ENCODE results near the gene FICD.

The FICD gene

DNA sequence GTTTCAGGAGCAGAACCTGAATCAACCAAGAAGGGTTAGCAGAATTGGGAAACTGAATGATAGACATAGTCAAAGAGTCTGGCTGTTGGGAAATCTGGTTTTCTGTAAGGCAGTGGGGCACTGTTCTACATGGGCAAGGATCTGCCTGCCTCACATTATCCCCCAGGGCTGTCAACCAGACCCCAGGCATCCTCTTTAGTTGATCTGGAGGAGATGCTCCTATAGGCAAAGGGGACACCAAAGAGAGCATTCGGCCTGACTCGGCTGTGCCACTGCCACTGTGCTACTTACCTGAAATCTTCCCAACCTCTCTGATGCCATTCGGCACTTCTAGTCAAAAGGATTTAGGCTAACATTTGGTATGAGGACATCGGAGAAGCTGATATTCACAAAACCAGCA, 51.4 kb downstream of the FICD start:
- Histone ChIP-seq H3K27me3 (ENCODE audit: insufficient read depth, poor library complexity, severe bottlenecking) (no peaks in the 10 kb centered on the region), H3K4me3 (replicated peaks; ENCODE audit: insufficient read depth, low read length) (no peak overlapping the region), H3K27ac (replicated peaks) (peak overlapping the region; percentile 45)
- TF ChIP-seq, protein P1, sequence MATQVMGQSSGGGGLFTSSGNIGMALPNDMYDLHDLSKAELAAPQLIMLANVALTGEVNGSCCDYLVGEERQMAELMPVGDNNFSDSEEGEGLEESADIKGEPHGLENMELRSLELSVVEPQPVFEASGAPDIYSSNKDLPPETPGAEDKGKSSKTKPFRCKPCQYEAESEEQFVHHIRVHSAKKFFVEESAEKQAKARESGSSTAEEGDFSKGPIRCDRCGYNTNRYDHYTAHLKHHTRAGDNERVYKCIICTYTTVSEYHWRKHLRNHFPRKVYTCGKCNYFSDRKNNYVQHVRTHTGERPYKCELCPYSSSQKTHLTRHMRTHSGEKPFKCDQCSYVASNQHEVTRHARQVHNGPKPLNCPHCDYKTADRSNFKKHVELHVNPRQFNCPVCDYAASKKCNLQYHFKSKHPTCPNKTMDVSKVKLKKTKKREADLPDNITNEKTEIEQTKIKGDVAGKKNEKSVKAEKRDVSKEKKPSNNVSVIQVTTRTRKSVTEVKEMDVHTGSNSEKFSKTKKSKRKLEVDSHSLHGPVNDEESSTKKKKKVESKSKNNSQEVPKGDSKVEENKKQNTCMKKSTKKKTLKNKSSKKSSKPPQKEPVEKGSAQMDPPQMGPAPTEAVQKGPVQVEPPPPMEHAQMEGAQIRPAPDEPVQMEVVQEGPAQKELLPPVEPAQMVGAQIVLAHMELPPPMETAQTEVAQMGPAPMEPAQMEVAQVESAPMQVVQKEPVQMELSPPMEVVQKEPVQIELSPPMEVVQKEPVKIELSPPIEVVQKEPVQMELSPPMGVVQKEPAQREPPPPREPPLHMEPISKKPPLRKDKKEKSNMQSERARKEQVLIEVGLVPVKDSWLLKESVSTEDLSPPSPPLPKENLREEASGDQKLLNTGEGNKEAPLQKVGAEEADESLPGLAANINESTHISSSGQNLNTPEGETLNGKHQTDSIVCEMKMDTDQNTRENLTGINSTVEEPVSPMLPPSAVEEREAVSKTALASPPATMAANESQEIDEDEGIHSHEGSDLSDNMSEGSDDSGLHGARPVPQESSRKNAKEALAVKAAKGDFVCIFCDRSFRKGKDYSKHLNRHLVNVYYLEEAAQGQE (IDR thresholded peaks at IDR 0.05; ENCODE audit: insufficient replicate concordance, low read depth): no peak
- TF ChIP-seq GABPA (IDR thresholded peaks at IDR 0.05; ENCODE audit: low read depth): no peak
- TF ChIP-seq, protein P2, sequence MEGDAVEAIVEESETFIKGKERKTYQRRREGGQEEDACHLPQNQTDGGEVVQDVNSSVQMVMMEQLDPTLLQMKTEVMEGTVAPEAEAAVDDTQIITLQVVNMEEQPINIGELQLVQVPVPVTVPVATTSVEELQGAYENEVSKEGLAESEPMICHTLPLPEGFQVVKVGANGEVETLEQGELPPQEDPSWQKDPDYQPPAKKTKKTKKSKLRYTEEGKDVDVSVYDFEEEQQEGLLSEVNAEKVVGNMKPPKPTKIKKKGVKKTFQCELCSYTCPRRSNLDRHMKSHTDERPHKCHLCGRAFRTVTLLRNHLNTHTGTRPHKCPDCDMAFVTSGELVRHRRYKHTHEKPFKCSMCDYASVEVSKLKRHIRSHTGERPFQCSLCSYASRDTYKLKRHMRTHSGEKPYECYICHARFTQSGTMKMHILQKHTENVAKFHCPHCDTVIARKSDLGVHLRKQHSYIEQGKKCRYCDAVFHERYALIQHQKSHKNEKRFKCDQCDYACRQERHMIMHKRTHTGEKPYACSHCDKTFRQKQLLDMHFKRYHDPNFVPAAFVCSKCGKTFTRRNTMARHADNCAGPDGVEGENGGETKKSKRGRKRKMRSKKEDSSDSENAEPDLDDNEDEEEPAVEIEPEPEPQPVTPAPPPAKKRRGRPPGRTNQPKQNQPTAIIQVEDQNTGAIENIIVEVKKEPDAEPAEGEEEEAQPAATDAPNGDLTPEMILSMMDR (IDR thresholded peaks at IDR 0.05; ENCODE audit: insufficient read depth, low read length): no peak
- TF ChIP-seq POLR2AphosphoS5 (IDR thresholded peaks at IDR 0.05; ENCODE audit: low read depth): no peak
- TF ChIP-seq SPI1 (IDR thresholded peaks at IDR 0.05; ENCODE audit: borderline replicate concordance, low read depth): no peak
- no peak for DNase-seq (ENCODE audit: low read depth in 1 of 2, low spot score in 1 of 2)

DNA sequence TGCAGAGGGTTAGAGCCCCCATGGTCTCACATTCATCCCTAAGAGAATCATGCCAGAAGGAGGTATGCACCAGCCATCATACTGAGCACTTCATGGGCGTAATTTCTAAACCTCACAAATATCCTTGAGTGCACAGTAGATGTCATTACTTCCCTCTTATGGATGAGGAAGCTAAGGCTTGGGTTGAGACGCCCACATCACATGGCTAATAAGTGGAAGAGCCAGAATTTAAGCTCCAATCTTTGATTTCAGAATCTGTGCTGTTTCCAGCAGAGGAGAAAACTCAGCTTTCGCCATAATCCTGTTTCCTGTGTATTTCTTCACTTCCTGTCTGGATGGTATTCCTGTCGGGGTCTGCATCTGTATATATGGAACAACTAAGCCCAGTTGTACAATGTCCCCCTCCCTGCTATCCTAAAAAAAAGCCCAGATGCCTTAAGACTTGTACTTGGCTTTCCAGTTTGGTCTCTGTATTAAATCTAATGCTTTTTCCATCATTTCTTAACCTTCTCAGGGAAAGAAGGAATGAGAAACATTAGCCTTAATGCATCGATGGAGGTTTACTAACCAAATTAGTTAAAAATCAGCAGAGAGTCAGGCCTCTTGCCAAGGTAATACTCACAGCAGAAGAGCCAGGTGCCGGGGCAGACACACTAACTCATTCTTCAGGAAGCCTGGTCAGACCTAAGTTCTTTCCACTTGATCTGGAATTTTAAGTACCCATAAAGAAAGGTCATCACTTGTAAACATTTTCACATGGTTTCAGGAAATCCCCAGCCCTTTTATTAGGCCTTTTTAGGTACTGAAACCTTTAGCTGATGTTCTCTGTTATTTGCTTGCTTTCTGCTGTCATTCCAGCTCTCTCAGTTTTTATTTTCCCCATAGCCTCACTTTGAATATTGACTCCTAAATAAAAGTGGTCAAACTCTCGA, 52.6 kb downstream of the FICD start:
- no peak overlapping the region for H3K4me3 ChIP-seq (replicated peaks; ENCODE audit: insufficient read depth, low read length)
- DNase-seq (ENCODE audit: low read depth in 1 of 2, low spot score in 1 of 2): peak in 1 of 2 experiments; percentile 57
- H3K27ac ChIP-seq (replicated peaks): no peak overlapping the region
- H3K27me3 ChIP-seq (ENCODE audit: insufficient read depth, poor library complexity, severe bottlenecking): no peaks in the 10 kb centered on the region
- peak; percentile 32; the same call in 1 of the 2 replicates for TF ChIP-seq SPI1 (IDR thresholded peaks at IDR 0.05; ENCODE audit: borderline replicate concordance, low read depth)
- TF ChIP-seq, protein P2 (IDR thresholded peaks at IDR 0.05; ENCODE audit: insufficient read depth, low read length): no peak

DNA sequence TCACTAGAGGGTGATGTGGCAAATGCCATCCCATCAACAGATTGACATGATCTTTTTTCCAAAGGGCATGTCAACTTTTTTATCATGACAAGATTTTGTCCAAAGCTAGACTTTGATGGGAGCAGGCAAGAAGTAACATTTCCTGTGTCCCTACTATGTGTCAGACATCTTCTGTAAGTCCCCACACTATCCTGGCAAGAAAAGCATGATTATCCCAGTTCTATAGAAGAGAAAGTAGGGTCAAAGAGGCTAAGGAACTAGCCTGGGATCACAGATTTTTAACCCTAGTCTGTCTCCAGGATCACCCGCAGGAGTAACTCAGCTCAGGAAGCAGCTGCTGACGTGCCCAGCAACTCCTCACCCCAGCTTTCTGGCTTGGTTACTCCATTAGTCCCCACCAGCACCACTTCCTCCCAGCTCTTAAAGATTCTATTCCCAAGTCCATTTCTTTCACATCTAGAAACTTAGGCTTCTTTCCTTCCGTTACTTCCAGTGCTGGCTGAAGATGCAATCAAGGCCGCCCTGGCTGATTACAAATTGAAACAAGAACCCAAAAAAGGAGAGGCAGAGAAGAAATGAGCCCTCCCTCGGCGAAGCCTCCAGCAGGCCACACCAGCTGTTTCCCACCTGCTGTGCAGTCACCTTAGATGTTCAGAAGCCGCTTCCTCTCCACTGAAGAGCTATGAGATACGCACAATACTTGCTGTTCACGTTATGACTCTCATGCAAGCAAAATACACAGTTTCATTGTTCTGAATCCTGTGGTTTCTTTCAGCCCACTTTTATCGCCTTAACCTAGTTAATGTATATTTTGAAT, 53.5 kb downstream of the FICD start:
- H3K27ac ChIP-seq (replicated peaks): no peak overlapping the region
- no peak overlapping the region for H3K4me3 ChIP-seq (replicated peaks; ENCODE audit: insufficient read depth, low read length)
- TF ChIP-seq, protein P2 (IDR thresholded peaks at IDR 0.05; ENCODE audit: insufficient read depth, low read length): no peak
- TF ChIP-seq POLR2AphosphoS5 (IDR thresholded peaks at IDR 0.05; ENCODE audit: low read depth) (no peak), SPI1 (IDR thresholded peaks at IDR 0.05; ENCODE audit: borderline replicate concordance, low read depth) (no peak), GABPA (IDR thresholded peaks at IDR 0.05; ENCODE audit: low read depth) (no peak)
- TF ChIP-seq, protein P1 (IDR thresholded peaks at IDR 0.05; ENCODE audit: insufficient replicate concordance, low read depth): no peak
- DNase-seq (ENCODE audit: low read depth in 1 of 2, low spot score in 1 of 2): no peak
- no peaks in the 10 kb centered on the region for H3K27me3 ChIP-seq (ENCODE audit: insufficient read depth, poor library complexity, severe bottlenecking)
